GM19455 (cell line): Measurements from ENCODE around the gene AMN1.

Experiments
- ATAC-seq: cut with Tn5 transposase; IDR thresholded peaks from one replicate; pipeline ENCODE4 v1.9.1; 2021; ENCODE audit not compliant: unreplicated experiment

Gene AMN1

DNA sequence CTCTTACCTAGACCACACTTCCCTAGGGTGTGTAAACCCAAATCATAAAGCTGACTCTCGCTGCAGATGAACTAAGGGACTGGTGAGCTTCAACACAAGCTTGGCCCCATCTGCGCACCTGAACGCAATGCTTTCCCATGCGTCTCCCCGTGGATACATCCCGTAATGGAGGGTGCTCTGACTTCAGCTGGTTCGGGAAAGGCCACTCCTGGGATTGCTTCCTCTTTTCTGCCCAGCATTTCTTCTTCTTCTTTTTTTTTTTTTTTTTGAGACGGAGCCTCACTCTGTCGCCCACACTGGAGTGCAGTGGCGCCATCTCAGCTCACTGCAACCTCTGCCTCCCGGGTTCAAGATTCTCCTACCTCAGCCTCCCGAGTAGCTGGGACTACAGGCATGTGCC lies 97.0 kb downstream of the AMN1 start:
- ATAC-seq, result no peak

DNA sequence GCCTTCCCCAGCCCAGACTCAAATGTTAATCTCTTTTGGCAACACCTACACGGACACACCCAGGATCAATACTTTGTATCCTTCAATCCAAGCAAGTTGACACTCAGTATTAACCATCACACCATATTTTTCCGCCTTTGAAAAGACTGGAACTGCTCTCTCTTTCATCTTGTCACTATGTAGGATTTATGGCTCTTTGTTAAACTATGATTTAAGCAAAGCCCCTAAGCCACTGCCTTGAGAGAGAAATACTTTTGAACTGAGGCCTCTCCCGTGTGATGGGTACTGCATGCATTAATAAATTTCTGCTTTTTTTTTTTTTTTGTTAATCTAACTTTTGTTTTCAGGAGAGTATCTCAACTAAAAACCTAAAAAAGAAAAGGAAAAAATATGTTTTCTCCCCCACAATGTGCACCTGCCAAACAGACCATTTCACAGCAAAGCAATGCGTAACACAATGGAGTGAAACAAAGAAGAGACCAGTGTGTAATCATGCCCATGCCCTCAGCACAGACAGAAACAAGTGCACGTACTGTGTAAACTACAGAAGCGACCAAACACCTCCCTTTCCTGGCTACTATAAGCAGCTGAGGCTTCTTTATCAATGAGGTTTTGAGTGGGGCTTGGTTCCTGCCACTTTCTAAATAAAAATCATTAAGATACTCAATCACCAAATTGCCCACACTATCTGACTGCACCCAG lies 97.6 kb downstream of the AMN1 start:
- no peak for ATAC-seq

DNA sequence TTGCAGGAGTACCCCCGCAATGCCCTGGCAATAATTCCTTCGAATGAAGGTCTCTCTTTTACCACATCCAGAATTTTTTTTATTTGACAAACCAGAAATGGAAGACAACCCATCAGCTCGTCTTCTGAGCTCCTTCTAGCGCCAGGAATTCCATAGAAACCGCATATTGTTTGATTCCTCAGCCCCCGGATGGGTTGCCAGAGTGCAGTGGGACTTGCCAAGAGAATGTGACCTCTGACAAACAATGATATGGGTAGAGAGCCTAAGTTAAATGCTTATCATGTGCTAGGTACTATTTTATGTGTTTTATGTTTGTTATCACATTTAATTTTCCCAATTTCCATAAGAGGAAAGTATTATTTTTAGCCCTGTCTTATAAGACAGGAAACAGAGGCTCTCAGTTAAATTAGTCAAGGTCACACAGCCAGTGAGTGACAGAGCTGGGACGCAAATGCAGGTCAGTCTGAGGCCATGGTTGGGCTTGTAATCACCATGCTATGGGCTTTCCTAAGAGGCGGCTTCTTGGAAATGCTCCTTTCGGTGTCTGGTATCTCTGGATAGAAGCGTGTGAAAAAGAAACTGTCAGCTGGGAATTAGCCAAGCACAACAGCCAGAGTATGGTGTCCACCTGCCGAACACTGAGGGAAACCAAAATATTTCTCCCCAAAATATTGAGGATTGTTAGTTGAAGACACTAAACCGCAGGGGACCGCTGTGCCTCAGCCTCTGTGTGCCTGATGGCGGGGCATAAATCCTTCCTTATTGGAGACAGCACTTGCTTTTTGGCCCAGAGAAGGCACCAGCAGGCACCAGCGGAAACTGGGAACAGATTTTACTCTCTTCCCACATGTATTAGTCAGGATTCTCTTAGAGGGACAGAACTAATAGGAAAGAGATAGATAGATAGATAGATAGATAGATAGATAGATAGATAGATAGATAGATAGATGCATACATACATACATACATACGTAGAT lies 98.8 kb downstream of the AMN1 start:
- ATAC-seq, result no peak

DNA sequence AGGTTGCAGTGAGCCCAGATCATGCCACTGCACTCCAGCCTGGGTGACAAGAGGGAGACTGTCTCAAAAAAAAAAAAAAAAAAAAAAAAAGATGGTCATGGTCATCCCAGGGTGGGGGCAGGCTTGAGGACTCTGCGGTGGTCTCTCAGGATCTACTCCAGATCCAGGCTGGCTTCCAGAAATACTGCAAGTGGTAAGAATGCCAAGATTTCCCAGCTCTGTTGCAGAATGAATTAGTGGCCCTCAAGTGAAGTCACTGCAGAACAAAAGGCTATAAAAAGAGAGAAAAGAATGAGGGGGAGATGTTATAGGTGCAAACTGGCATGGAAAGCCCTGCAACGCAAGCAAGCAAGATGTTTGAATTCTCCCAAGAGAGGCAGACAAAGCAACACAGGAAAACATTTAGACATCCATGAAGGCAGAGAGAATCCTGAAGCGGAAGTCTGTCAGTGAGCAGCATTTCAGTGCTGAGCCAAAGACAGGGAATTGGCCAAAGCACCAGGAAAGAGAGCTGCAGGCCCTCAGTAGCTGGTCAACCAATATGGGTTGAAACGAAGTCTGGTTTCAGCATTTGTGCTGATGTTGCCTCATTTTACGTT lies 101.3 kb downstream of the AMN1 start:
- ATAC-seq, result no peak

DNA sequence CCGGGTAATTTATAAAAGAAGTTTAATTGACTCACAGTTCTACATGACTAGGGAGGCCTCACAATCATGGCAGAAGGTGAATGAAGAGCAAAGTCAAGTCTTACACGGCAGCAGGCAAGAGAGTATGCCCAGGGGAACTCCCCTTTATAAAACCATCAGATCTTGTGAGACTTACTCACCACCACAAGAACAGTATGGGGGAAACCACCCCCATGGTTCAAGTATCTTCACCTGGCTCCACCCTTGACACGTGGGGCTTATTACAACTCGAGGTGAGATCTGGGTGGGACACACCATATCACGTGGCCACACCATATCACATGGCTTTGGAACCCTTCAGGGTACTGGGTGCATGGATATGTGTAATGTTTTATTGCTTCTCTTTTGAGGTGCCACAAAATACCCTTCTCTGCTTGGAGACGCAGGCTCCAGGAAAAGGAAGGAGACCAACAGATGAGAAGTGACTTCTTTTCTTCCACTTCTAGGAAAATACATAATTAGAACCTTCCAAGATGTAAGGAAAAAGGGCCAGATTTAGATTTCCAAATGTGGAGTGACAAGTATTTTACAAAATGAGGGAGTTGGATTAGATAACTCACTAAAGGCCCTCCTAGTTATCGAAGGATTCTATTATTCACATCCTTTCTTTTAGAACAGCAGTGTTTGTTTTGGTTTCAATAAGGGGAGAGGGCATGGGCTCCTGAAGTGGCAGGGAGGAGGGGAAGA lies 102.4 kb downstream of the AMN1 start:
- no peak for ATAC-seq

DNA sequence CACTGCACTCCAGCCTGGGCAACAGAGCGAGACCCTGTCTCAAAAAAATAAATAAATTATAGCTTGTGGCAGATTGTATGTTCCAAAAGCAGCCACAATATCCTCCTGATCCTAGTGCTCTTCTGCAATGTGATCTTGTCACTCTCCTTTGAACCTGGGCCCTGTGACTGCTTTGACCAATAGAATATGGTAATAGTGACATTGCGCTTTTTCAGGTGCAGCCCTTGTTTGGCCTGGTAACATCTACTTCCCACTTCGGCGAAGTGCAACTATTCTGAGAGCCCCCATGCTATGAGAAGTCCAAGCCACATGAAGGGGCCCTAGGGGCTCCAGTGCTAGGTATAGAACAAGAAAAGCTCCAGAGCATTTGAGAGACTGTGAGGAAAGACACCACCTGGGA lies 106.8 kb downstream of the AMN1 start:
- no peak for ATAC-seq
